GM12892 (cell line): ENCODE data around the gene ATP5F1B.

Experiments used
- POLR2A ChIP-seq: IDR thresholded peaks from 2 replicates; pipeline ENCODE4 v1.6.1; 2011; ENCODE audit warnings: low read depth, low read length, control low read depth
- POLR2AphosphoS5 ChIP-seq: IDR thresholded peaks from 2 replicates; pipeline ENCODE4 v1.6.1; 2011; ENCODE audit warnings: low read depth, low read length, control low read depth
- TAF1 ChIP-seq: IDR thresholded peaks from 2 replicates; pipeline ENCODE4 v1.6.1; 2011; ENCODE audit warnings: low read depth, mild to moderate bottlenecking, control low read depth, low read length, borderline replicate concordance

- TF ChIP-seq POLR2A (no peak), TAF1 (no peak), POLR2AphosphoS5 (no peak)
Observed at GRCh38 chr12:56679883-56680575, 34.2 kb upstream of the ATP5F1B start.
